Mesendoderm (in vitro differentiated cells): Measurements from ENCODE around the gene UBE2R2.

ENCODE experiments used
- DNase-seq: peaks from one replicate; pipeline ENCODE4 v3.0.0; 2013
- H2AK5ac ChIP-seq: 2 replicates; pipeline ENCODE4 v1.6.1; 2013; ENCODE audit warnings: low read length, inconsistent platforms
- H2BK120ac ChIP-seq: 2 replicates; pipeline ENCODE4 v1.6.1; 2013; ENCODE audit warnings: low read depth, mild to moderate bottlenecking, low read length, moderate library complexity, mixed read lengths
- H2BK15ac ChIP-seq: replicated peaks from 2 replicates; pipeline ENCODE4 v1.6.1; 2013; ENCODE audit warnings: low read depth, mild to moderate bottlenecking, moderate library complexity
- H2BK5ac ChIP-seq: 2 replicates; pipeline ENCODE4 v1.6.1; 2013; ENCODE audit warnings: low read length, inconsistent platforms
- H3K18ac ChIP-seq: 2 replicates; pipeline ENCODE4 v1.6.1; 2013; ENCODE audit warnings: mild to moderate bottlenecking, low read length, mixed read lengths
- H3K23ac ChIP-seq: one replicate; pipeline ENCODE4 v1.6.1; 2013; ENCODE audit warnings: low read length
- H3K27ac ChIP-seq: 2 replicates; pipeline ENCODE4 v1.5.1; 2013; ENCODE audit warnings: low read depth, mild to moderate bottlenecking, inconsistent platforms, low read length, moderate library complexity
- H3K27me3 ChIP-seq: 2 replicates; pipeline ENCODE4 v1.6.1; 2013; ENCODE audit warnings: low read length, control low read depth, mild to moderate bottlenecking, inconsistent platforms; ENCODE audit not compliant: insufficient read depth, poor library complexity
- H3K36me3 ChIP-seq: 2 replicates; pipeline ENCODE4 v1.6.1; 2013; ENCODE audit warnings: low read length, inconsistent platforms; ENCODE audit not compliant: control insufficient read depth, insufficient read depth
- H3K4ac ChIP-seq: one replicate; pipeline ENCODE4 v1.6.1; 2013; ENCODE audit warnings: low read depth, mild to moderate bottlenecking, low read length, moderate library complexity
- H3K4me1 ChIP-seq: 2 replicates; pipeline ENCODE4 v1.6.1; 2013; ENCODE audit warnings: low read depth, low read length, inconsistent platforms; ENCODE audit not compliant: control insufficient read depth
- H3K4me2 ChIP-seq: 2 replicates; pipeline ENCODE4 v1.6.1; 2013; ENCODE audit warnings: low read length
- H3K4me3 ChIP-seq: 2 replicates; pipeline ENCODE4 v1.5.1; 2013; ENCODE audit warnings: mild to moderate bottlenecking, low read length
- H3K56ac ChIP-seq: one replicate; pipeline ENCODE4 v1.6.1; 2013; ENCODE audit warnings: low read length
- H3K79me1 ChIP-seq: 2 replicates; pipeline ENCODE4 v1.6.1; 2013; ENCODE audit warnings: low read length, inconsistent platforms
- H3K79me2 ChIP-seq: 2 replicates; pipeline ENCODE4 v1.6.1; 2013; ENCODE audit warnings: mild to moderate bottlenecking, low read length; ENCODE audit not compliant: control insufficient read depth, insufficient read depth
- H3K9ac ChIP-seq: 2 replicates; pipeline ENCODE4 v1.6.1; 2013; ENCODE audit warnings: low read length, inconsistent platforms
- H4K5ac ChIP-seq: one replicate; pipeline ENCODE4 v1.6.1; 2013; ENCODE audit warnings: low read length
- H4K8ac ChIP-seq: one replicate; pipeline ENCODE4 v1.6.1; 2013; ENCODE audit warnings: low read depth, mild to moderate bottlenecking, control low read depth, low read length, moderate library complexity
- WGBS: extraction: QIAGEN DNeasy Blood & Tissue Kit; methylation state at CpG from one replicate; pipeline ENCODE4 v1.1.7; 2013; ENCODE audit warnings: low lambda C conversion rate, missing lambda C conversion rate; ENCODE audit not compliant: insufficient coverage; ENCODE audit errors: extremely low coverage; 5-methylcytosine and 5-hydroxymethylcytosine counted together

UBE2R2 gene

GRCh38 chr9:33924978-33925797, 108.2 kb downstream of the UBE2R2 start:
- H2BK5ac ChIP-seq = no peak overlapping the region
- H3K4ac ChIP-seq = no peak overlapping the region
- H4K8ac ChIP-seq = no peak overlapping the region
- no peak overlapping the region for H3K27ac ChIP-seq
- no peak overlapping the region for H3K4me3 ChIP-seq
- whole genome bisulfite sequencing = no CpG with 5 or more reads among the region's 17 CpGs
- no peak overlapping the region for H2BK15ac ChIP-seq
- H3K4me1 ChIP-seq = no peaks in the 10 kb centered on the region
- peak; percentile 81 for DNase-seq
- no peak overlapping the region for H2BK120ac ChIP-seq
- H3K36me3 ChIP-seq = peaks cover 34% of the 10 kb centered on the region
- no peak overlapping the region for H4K5ac ChIP-seq
- no peaks in the 10 kb centered on the region for H3K79me2 ChIP-seq
- H3K56ac ChIP-seq = no peak overlapping the region
- no peak overlapping the region for H3K23ac ChIP-seq
- no peak overlapping the region for H2AK5ac ChIP-seq
- no peak overlapping the region for H3K18ac ChIP-seq
- no peaks in the 10 kb centered on the region for H3K27me3 ChIP-seq
- H3K9ac ChIP-seq = no peak overlapping the region
- H3K4me2 ChIP-seq = no peak overlapping the region
- peaks cover 2% of the 10 kb centered on the region for H3K79me1 ChIP-seq

- no peak overlapping the region for H3K56ac ChIP-seq
- H3K4me2 ChIP-seq = no peak overlapping the region
- H2BK120ac ChIP-seq = no peak overlapping the region
- H3K79me1 ChIP-seq = peaks cover 3% of the 10 kb centered on the region
- no peak overlapping the region for H4K5ac ChIP-seq
- no peak overlapping the region for H3K4ac ChIP-seq
- H3K18ac ChIP-seq = no peak overlapping the region
- H3K4me1 ChIP-seq = no peaks in the 10 kb centered on the region
- no peaks in the 10 kb centered on the region for H3K27me3 ChIP-seq
- H3K79me2 ChIP-seq = no peaks in the 10 kb centered on the region
- H4K8ac ChIP-seq = no peak overlapping the region
- H3K36me3 ChIP-seq = peaks cover 37% of the 10 kb centered on the region
- no peak overlapping the region for H2AK5ac ChIP-seq
- H2BK15ac ChIP-seq = no peak overlapping the region
- no peak for DNase-seq
- WGBS = no CpG with 5 or more reads among the region's 17 CpGs
- H2BK5ac ChIP-seq = no peak overlapping the region
- no peak overlapping the region for H3K9ac ChIP-seq
- no peak overlapping the region for H3K27ac ChIP-seq
- no peak overlapping the region for H3K4me3 ChIP-seq
- no peak overlapping the region for H3K23ac ChIP-seq
Measured at GRCh38 chr9:33926746-33927485, 110.0 kb downstream of the UBE2R2 start.

- no peak overlapping the region for H4K8ac ChIP-seq
- H3K27me3 ChIP-seq = no peaks in the 10 kb centered on the region
- no peak overlapping the region for H2BK5ac ChIP-seq
- H2BK120ac ChIP-seq = no peak overlapping the region
- no peak overlapping the region for H3K4me3 ChIP-seq
- peaks cover 34% of the 10 kb centered on the region for H3K36me3 ChIP-seq
- H3K56ac ChIP-seq = no peak overlapping the region
- H3K4me2 ChIP-seq = no peak overlapping the region
- no peaks in the 10 kb centered on the region for H3K79me2 ChIP-seq
- H2BK15ac ChIP-seq = no peak overlapping the region
- H3K9ac ChIP-seq = no peak overlapping the region
- no peaks in the 10 kb centered on the region for H3K4me1 ChIP-seq
- no peak overlapping the region for H3K23ac ChIP-seq
- H3K18ac ChIP-seq = no peak overlapping the region
- H4K5ac ChIP-seq = no peak overlapping the region
- peaks cover 3% of the 10 kb centered on the region for H3K79me1 ChIP-seq
- no peak for DNase-seq
- WGBS = no CpG with 5 or more reads among the region's 15 CpGs
- H2AK5ac ChIP-seq = no peak overlapping the region
- no peak overlapping the region for H3K27ac ChIP-seq
- H3K4ac ChIP-seq = no peak overlapping the region
Measured at GRCh38 chr9:33927694-33928093, 110.7 kb downstream of the UBE2R2 start.

- Histone ChIP-seq H3K4ac (no peak overlapping the region), H3K18ac (no peak overlapping the region), H3K56ac (no peak overlapping the region), H3K27ac (no peak overlapping the region), H3K79me1 (peaks cover 1% of the 10 kb centered on the region), H2BK15ac (no peak overlapping the region), H3K4me1 (no peaks in the 10 kb centered on the region), H4K8ac (no peak overlapping the region), H3K4me3 (no peak overlapping the region), H4K5ac (no peak overlapping the region), H3K4me2 (no peak overlapping the region), H3K36me3 (peaks cover 25% of the 10 kb centered on the region), H2BK5ac (no peak overlapping the region), H3K79me2 (no peaks in the 10 kb centered on the region), H3K27me3 (no peaks in the 10 kb centered on the region), H2AK5ac (no peak overlapping the region), H3K23ac (no peak overlapping the region), H3K9ac (no peak overlapping the region), H2BK120ac (no peak overlapping the region)
- DNase-seq = no peak
- no CpG with 5 or more reads among the region's 3 CpGs for WGBS
Measured at GRCh38 chr9:33931326-33931725, 114.4 kb downstream of the UBE2R2 start.

GRCh38 chr9:33932078-33932807, 115.3 kb downstream of the UBE2R2 start:
- no peak overlapping the region for H4K8ac ChIP-seq
- no peak overlapping the region for H3K4ac ChIP-seq
- no peak overlapping the region for H2BK15ac ChIP-seq
- H3K18ac ChIP-seq = no peak overlapping the region
- H2AK5ac ChIP-seq = no peak overlapping the region
- no peak overlapping the region for H3K4me3 ChIP-seq
- no peak overlapping the region for H4K5ac ChIP-seq
- no CpG with 5 or more reads among the region's 20 CpGs for WGBS
- H3K4me1 ChIP-seq = no peaks in the 10 kb centered on the region
- H3K23ac ChIP-seq = no peak overlapping the region
- no peaks in the 10 kb centered on the region for H3K79me2 ChIP-seq
- no peak overlapping the region for H3K9ac ChIP-seq
- no peak overlapping the region for H2BK5ac ChIP-seq
- H3K36me3 ChIP-seq = peaks cover 17% of the 10 kb centered on the region
- H2BK120ac ChIP-seq = no peak overlapping the region
- H3K79me1 ChIP-seq = peaks cover 1% of the 10 kb centered on the region
- no peak overlapping the region for H3K27ac ChIP-seq
- no peak overlapping the region for H3K4me2 ChIP-seq
- no peak overlapping the region for H3K56ac ChIP-seq
- DNase-seq = no peak
- H3K27me3 ChIP-seq = no peaks in the 10 kb centered on the region
